ENCODE measurements around the gene CCDC91.

CCDC91 gene

DNA sequence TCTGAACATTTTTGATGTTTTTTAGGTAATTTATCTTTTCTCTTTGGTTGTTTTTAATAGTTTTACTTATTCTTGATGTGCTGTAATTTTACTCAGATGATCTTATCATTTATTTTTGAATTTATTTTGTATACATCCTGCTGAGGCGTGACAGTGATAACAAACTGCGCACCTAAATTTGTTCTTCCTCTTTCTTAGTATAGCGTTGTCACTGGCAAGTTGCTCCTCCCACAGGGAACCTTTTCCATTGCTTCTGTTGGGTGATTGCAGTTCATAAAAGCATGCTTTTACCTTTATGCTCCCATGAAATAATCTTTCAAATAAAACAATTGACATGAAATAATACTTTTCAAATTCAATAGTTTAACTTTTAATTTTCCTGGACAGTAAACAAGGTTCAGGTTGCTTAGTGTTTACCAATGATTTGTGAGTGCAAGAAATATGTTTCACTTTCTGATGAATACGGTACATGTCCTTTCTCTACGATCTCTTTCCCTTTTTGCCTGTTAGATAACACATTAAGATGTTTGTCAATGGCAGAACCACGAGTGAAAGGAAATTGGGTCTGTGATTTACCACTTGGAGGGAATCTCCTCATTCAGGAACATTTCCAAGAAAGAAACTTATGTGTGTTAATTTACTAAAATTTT is 223.3 kb downstream of the CCDC91 start:
- Histone ChIP-seq H2BK120ac (ENCODE audit: low read depth, low read length) (no peak overlapping the region), H2AK5ac (ENCODE audit: low read length, severe bottlenecking) (no peak overlapping the region), H3K4me1 (ENCODE audit: control insufficient read depth, insufficient read depth, low read depth, low read length) (no peaks in the 10 kb centered on the region), H3K79me1 (replicated peaks; ENCODE audit: low read length, poor library complexity, severe bottlenecking) (no peaks in the 10 kb centered on the region), H3K18ac (ENCODE audit: low read depth in 1 of 2, low read length in 2 of 2) (no peak overlapping the region), H3K27me3 (ENCODE audit: control insufficient read depth in 1 of 2, insufficient read depth in 1 of 2, low read length in 2 of 2) (no peaks in the 10 kb centered on the region), H2BK12ac (ENCODE audit: low read length in 2 of 2) (no peak overlapping the region), H3K9ac (ENCODE audit: low read length) (no peak overlapping the region), H2BK5ac (ENCODE audit: low read depth, low read length, poor library complexity, severe bottlenecking) (no peak overlapping the region), H3K4ac (ENCODE audit: low read depth in 1 of 2, low read length in 2 of 2) (no peak overlapping the region), H4K91ac (ENCODE audit: low read length) (no peak overlapping the region), H2BK15ac (ENCODE audit: low read depth, poor library complexity, severe bottlenecking) (no peak overlapping the region), H4K8ac (ENCODE audit: low read length) (no peak overlapping the region), H3K9me3 (ENCODE audit: control insufficient read depth, low read length) (peaks cover 3% of the 10 kb centered on the region), H3K36me3 (ENCODE audit: control insufficient read depth in 1 of 2, insufficient read depth in 2 of 2, low read depth in 1 of 2, low read length in 2 of 2) (peaks cover 4 to 13% of the 10 kb centered on the region in 2 experiments), H3K14ac (ENCODE audit: low read length in 2 of 2) (no peak overlapping the region), H3K4me2 (ENCODE audit: low read length, poor library complexity, severe bottlenecking) (no peak overlapping the region), H3K27ac (ENCODE audit: low read length, poor library complexity, severe bottlenecking) (no peak overlapping the region), H2AFZ (ENCODE audit: low read depth, low read length) (no peak overlapping the region), H3K4me3 (ENCODE audit: insufficient read depth in 1 of 2, low read depth in 1 of 2, low read length in 2 of 2) (no peak overlapping the region), H3K23ac (ENCODE audit: low read length in 2 of 2) (no peak overlapping the region)
- 100% methylated on average over 4 of the region's 6 CpGs for WGBS
- DNase-seq, result no peak

GRCh38 chr12:28415755-28416154 is 225.5 kb downstream of the CCDC91 start:
- Histone ChIP-seq H3K14ac (ENCODE audit: low read length in 2 of 2) (no peak overlapping the region), H3K4ac (ENCODE audit: low read depth in 1 of 2, low read length in 2 of 2) (no peak overlapping the region), H3K18ac (ENCODE audit: low read depth in 1 of 2, low read length in 2 of 2) (no peak overlapping the region), H3K79me1 (replicated peaks; ENCODE audit: low read length, poor library complexity, severe bottlenecking) (no peaks in the 10 kb centered on the region), H3K9ac (ENCODE audit: low read length) (peak overlapping the region; percentile 77), H3K27me3 (ENCODE audit: control insufficient read depth in 1 of 2, insufficient read depth in 1 of 2, low read length in 2 of 2) (no peaks in the 10 kb centered on the region), H3K4me1 (ENCODE audit: control insufficient read depth, insufficient read depth, low read depth, low read length) (no peaks in the 10 kb centered on the region), H3K23ac (ENCODE audit: low read length in 2 of 2) (no peak overlapping the region), H2BK15ac (ENCODE audit: low read depth, poor library complexity, severe bottlenecking) (no peak overlapping the region), H2BK12ac (ENCODE audit: low read length in 2 of 2) (no peak overlapping the region), H2BK5ac (ENCODE audit: low read depth, low read length, poor library complexity, severe bottlenecking) (no peak overlapping the region), H2BK120ac (ENCODE audit: low read depth, low read length) (no peak overlapping the region), H2AK5ac (ENCODE audit: low read length, severe bottlenecking) (no peak overlapping the region), H3K9me3 (ENCODE audit: control insufficient read depth, low read length) (peaks cover 6% of the 10 kb centered on the region), H3K4me2 (ENCODE audit: low read length, poor library complexity, severe bottlenecking) (no peak overlapping the region), H4K8ac (ENCODE audit: low read length) (no peak overlapping the region), H3K36me3 (ENCODE audit: control insufficient read depth in 1 of 2, insufficient read depth in 2 of 2, low read depth in 1 of 2, low read length in 2 of 2) (peaks cover 4 to 13% of the 10 kb centered on the region in 2 experiments), H2AFZ (ENCODE audit: low read depth, low read length) (no peak overlapping the region), H4K91ac (ENCODE audit: low read length) (no peak overlapping the region), H3K4me3 (ENCODE audit: insufficient read depth in 1 of 2, low read depth in 1 of 2, low read length in 2 of 2) (no peak overlapping the region), H3K27ac (ENCODE audit: low read length, poor library complexity, severe bottlenecking) (no peak overlapping the region)
- DNase-seq, result peak; percentile 56
- WGBS, result no CpG with 5 or more reads among the region's 1 CpG

DNA sequence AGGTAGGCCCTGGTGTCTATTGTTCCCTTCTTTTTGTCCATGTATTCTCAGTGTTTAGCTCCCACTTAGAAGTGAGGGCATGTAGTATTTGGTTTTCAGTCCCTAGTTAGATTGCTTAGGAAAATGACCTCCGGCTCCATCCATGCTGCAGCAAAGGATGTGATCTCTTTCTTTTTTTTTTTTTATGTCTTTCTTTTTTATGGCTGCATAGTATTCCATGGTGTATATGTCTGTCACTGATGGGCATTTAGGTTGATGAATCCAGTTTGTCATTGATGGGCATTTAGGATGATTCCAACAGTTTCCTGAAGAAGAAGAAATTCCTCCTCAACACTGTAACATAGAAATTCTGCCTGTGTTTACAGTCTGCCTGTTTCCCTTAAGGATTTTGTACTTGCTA is 231.1 kb downstream of the CCDC91 start:
- Histone ChIP-seq H2BK15ac (ENCODE audit: low read depth, poor library complexity, severe bottlenecking) (no peak overlapping the region), H4K91ac (ENCODE audit: low read length) (no peak overlapping the region), H3K36me3 (ENCODE audit: control insufficient read depth in 1 of 2, insufficient read depth in 2 of 2, low read depth in 1 of 2, low read length in 2 of 2) (no peaks in the 10 kb centered on the region), H3K23ac (ENCODE audit: low read length in 2 of 2) (no peak overlapping the region), H3K4me2 (ENCODE audit: low read length, poor library complexity, severe bottlenecking) (no peak overlapping the region), H3K4ac (ENCODE audit: low read depth in 1 of 2, low read length in 2 of 2) (no peak overlapping the region), H2BK120ac (ENCODE audit: low read depth, low read length) (no peak overlapping the region), H3K4me1 (ENCODE audit: control insufficient read depth, insufficient read depth, low read depth, low read length) (no peaks in the 10 kb centered on the region), H3K9ac (ENCODE audit: low read length) (no peak overlapping the region), H2AK5ac (ENCODE audit: low read length, severe bottlenecking) (no peak overlapping the region), H3K4me3 (ENCODE audit: insufficient read depth in 1 of 2, low read depth in 1 of 2, low read length in 2 of 2) (no peak overlapping the region), H4K8ac (ENCODE audit: low read length) (no peak overlapping the region), H3K27me3 (ENCODE audit: control insufficient read depth in 1 of 2, insufficient read depth in 1 of 2, low read length in 2 of 2) (no peaks in the 10 kb centered on the region), H3K9me3 (ENCODE audit: control insufficient read depth, low read length) (peaks cover 9% of the 10 kb centered on the region), H2BK12ac (ENCODE audit: low read length in 2 of 2) (no peak overlapping the region), H2AFZ (ENCODE audit: low read depth, low read length) (no peak overlapping the region), H3K18ac (ENCODE audit: low read depth in 1 of 2, low read length in 2 of 2) (no peak overlapping the region), H2BK5ac (ENCODE audit: low read depth, low read length, poor library complexity, severe bottlenecking) (no peak overlapping the region), H3K14ac (ENCODE audit: low read length in 2 of 2) (no peak overlapping the region), H3K79me1 (replicated peaks; ENCODE audit: low read length, poor library complexity, severe bottlenecking) (no peaks in the 10 kb centered on the region), H3K27ac (ENCODE audit: low read length, poor library complexity, severe bottlenecking) (no peak overlapping the region)
- DNase-seq, result no peak
- 100% methylated on average over 1 of the region's 1 CpG for WGBS

DNA sequence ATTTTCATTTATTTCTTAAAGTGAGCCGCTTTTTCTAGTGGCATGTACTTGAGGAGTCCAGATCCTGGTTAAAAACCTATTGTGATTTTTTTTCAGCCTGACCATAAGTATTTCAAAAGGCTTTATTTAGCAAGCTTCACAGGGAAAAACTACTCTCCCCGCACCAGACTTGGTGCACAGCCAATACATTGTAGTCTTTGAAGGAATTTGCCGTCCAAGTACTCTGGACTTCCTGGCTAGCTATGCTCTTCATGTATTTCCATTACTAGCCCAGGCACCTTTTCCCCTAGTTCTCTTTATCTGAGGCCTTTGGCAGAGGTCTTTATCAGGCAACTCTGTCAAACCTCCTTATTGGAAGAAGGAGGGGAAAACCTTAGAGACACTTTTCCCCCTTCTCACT is 234.7 kb downstream of the CCDC91 start:
- Histone ChIP-seq H4K91ac (ENCODE audit: low read length) (no peak overlapping the region), H2AFZ (ENCODE audit: low read depth, low read length) (no peak overlapping the region), H3K18ac (ENCODE audit: low read depth in 1 of 2, low read length in 2 of 2) (no peak overlapping the region), H4K8ac (ENCODE audit: low read length) (no peak overlapping the region), H3K4me2 (ENCODE audit: low read length, poor library complexity, severe bottlenecking) (peak overlapping the region; percentile 12), H2BK12ac (ENCODE audit: low read length in 2 of 2) (no peak overlapping the region), H3K4ac (ENCODE audit: low read depth in 1 of 2, low read length in 2 of 2) (no peak overlapping the region), H2AK5ac (ENCODE audit: low read length, severe bottlenecking) (peak overlapping the region; percentile 40), H2BK120ac (ENCODE audit: low read depth, low read length) (no peak overlapping the region), H3K4me3 (ENCODE audit: insufficient read depth in 1 of 2, low read depth in 1 of 2, low read length in 2 of 2) (no peak overlapping the region), H3K36me3 (ENCODE audit: control insufficient read depth in 1 of 2, insufficient read depth in 2 of 2, low read depth in 1 of 2, low read length in 2 of 2) (no peaks in the 10 kb centered on the region), H3K23ac (ENCODE audit: low read length in 2 of 2) (no peak overlapping the region), H3K4me1 (ENCODE audit: control insufficient read depth, insufficient read depth, low read depth, low read length) (no peaks in the 10 kb centered on the region), H3K27me3 (ENCODE audit: control insufficient read depth in 1 of 2, insufficient read depth in 1 of 2, low read length in 2 of 2) (no peaks in the 10 kb centered on the region), H2BK5ac (ENCODE audit: low read depth, low read length, poor library complexity, severe bottlenecking) (peak overlapping the region; percentile 90), H2BK15ac (ENCODE audit: low read depth, poor library complexity, severe bottlenecking) (no peak overlapping the region), H3K9me3 (ENCODE audit: control insufficient read depth, low read length) (peaks cover 9% of the 10 kb centered on the region), H3K79me1 (replicated peaks; ENCODE audit: low read length, poor library complexity, severe bottlenecking) (peaks cover 4% of the 10 kb centered on the region), H3K14ac (ENCODE audit: low read length in 2 of 2) (no peak overlapping the region), H3K9ac (ENCODE audit: low read length) (peak overlapping the region; percentile 18), H3K27ac (ENCODE audit: low read length, poor library complexity, severe bottlenecking) (peak overlapping the region; percentile 91)
- DNase-seq, result peak; percentile 35
- 95% methylated on average over 3 of the region's 3 CpGs for WGBS

Data from mesenchymal stem cell (in vitro differentiated cells and primary cell).